CD14-positive monocyte (primary cell): Measurements from ENCODE around the gene C17orf67. TPM values are rescaled to one million over a fixed set of nuclear protein-coding genes. Genes with fewer than 3 reads are reported as not detected.

Source experiments
- DNase-seq, 3 donors: peaks; one replicate each; pipeline ENCODE4 v3.0.0-alpha.2; 2011 to 2022
- H2AFZ ChIP-seq: 2 replicates; pipeline ENCODE4 v1.6.0; 2012; ENCODE audit warnings: mild to moderate bottlenecking, low read depth, low read length, inconsistent platforms; ENCODE audit not compliant: insufficient read depth, poor library complexity, severe bottlenecking
- H3K27ac ChIP-seq, 2 donors: 1 replicate in 1 of 2; 2 replicates in 1 of 2; pipeline ENCODE4 v1.5.1; 2012 to 2013; ENCODE audit warnings: low read length in 2 of 2, control low read depth in 1 of 2, inconsistent platforms in 1 of 2, low read depth in 1 of 2, mild to moderate bottlenecking in 1 of 2
- H3K27me3 ChIP-seq, 2 donors: one replicate each; pipeline versions ENCODE4 v1.6.0 to v1.6.1; 2011 to 2013; ENCODE audit warnings: low read length in 2 of 2; ENCODE audit not compliant: control insufficient read depth in 2 of 2, insufficient read depth in 2 of 2
- H3K36me3 ChIP-seq, 2 donors: replicated peaks in 1 of 2; 1 replicate in 1 of 2; 2 replicates in 1 of 2; pipeline versions ENCODE4 v1.5.1 to v1.6.1; 2012 to 2013; ENCODE audit warnings: low read length in 2 of 2, control low read depth in 1 of 2, inconsistent platforms in 1 of 2, mild to moderate bottlenecking in 1 of 2; ENCODE audit not compliant: insufficient read depth in 2 of 2, control insufficient read depth in 1 of 2
- H3K4me1 ChIP-seq, 2 donors: 1 replicate in 1 of 2; 2 replicates in 1 of 2; pipeline versions ENCODE4 v1.5.1 to v1.6.1; 2012 to 2013; ENCODE audit warnings: low read length in 2 of 2, control low read depth in 1 of 2, inconsistent platforms in 1 of 2, mild to moderate bottlenecking in 1 of 2, moderate library complexity in 1 of 2; ENCODE audit not compliant: insufficient read depth in 2 of 2, control insufficient read depth in 1 of 2
- H3K4me2 ChIP-seq: replicated peaks from 2 replicates; pipeline ENCODE3; 2012; ENCODE audit warnings: low read length, moderate library complexity, mild to moderate bottlenecking; ENCODE audit not compliant: poor library complexity, severe bottlenecking; ENCODE audit errors: extremely low read depth
- H3K4me3 ChIP-seq, 3 experiments: fragments of 200-600 bp in 1 of 3; sonication (generic) in 1 of 3; replicated peaks in 1 of 3; 1 replicate in 2 of 3; 2 replicates in 1 of 3; pipeline ENCODE4 v1.5.1; 2011 to 2013; ENCODE audit warnings: low read length in 3 of 3, mild to moderate bottlenecking in 3 of 3, control low read depth in 2 of 3, low read depth in 2 of 3, inconsistent platforms in 1 of 3, moderate library complexity in 1 of 3
- H3K79me2 ChIP-seq: 2 replicates; pipeline ENCODE4 v1.6.0; 2012; ENCODE audit warnings: mild to moderate bottlenecking, control low read depth, inconsistent platforms, low read length, moderate library complexity; ENCODE audit not compliant: insufficient read depth
- H3K9ac ChIP-seq: 2 replicates; pipeline ENCODE4 v1.6.0; 2017; ENCODE audit warnings: low read length, mild to moderate bottlenecking; ENCODE audit not compliant: insufficient read depth, poor library complexity, severe bottlenecking
- H3K9me3 ChIP-seq, 2 donors: replicated peaks in 1 of 2; 1 replicate in 1 of 2; 2 replicates in 1 of 2; pipeline versions ENCODE4 v1.5.1 to v1.6.1; 2012 to 2013; ENCODE audit warnings: low read length in 2 of 2, control low read depth in 1 of 2; ENCODE audit not compliant: control insufficient read depth in 1 of 2, insufficient read depth in 1 of 2
- H4K20me1 ChIP-seq: 2 replicates; pipeline ENCODE4 v1.6.0; 2012; ENCODE audit warnings: mild to moderate bottlenecking, low read length, control low read depth, moderate library complexity; ENCODE audit not compliant: insufficient read depth
- H3K27ac Mint-ChIP-seq, 7 donors: one replicate each; pipeline ENCODE4 v1.8.0; 2020; ENCODE audit warnings: mild to moderate bottlenecking in 7 of 7, mixed read lengths in 7 of 7, moderate library complexity in 6 of 7, inconsistent platforms in 2 of 7
- H3K27me3 Mint-ChIP-seq, 3 donors: one replicate each; pipeline ENCODE4 v1.8.0; 2021 to 2022; ENCODE audit warnings: low read depth in 3 of 3, mild to moderate bottlenecking in 3 of 3, mixed read lengths in 3 of 3, moderate library complexity in 3 of 3, inconsistent platforms in 1 of 3
- H3K36me3 Mint-ChIP-seq, 2 donors: one replicate each; pipeline ENCODE4 v1.8.0; 2020; ENCODE audit warnings: mixed read lengths in 2 of 2, inconsistent platforms in 1 of 2, mild to moderate bottlenecking in 1 of 2
- H3K4me1 Mint-ChIP-seq: one replicate; pipeline ENCODE4 v1.8.0; 2020; ENCODE audit warnings: mild to moderate bottlenecking, mixed read lengths
- H3K4me3 Mint-ChIP-seq, 2 donors: one replicate each; pipeline ENCODE4 v1.8.0; 2020; ENCODE audit warnings: mild to moderate bottlenecking in 2 of 2, mixed read lengths in 2 of 2, moderate library complexity in 1 of 2
- H3K9me3 Mint-ChIP-seq, 7 donors: one replicate each; pipeline ENCODE4 v1.8.0; 2020 to 2022; ENCODE audit warnings: mixed read lengths in 7 of 7, mild to moderate bottlenecking in 6 of 7, moderate library complexity in 6 of 7, inconsistent platforms in 2 of 7
- CTCF ChIP-seq: fragments of 200-600 bp; IDR thresholded peaks from one replicate; pipeline ENCODE4 v1.8.0; 2022; ENCODE audit warnings: antibody characterized with exemption, mild to moderate bottlenecking
- WGBS: methylation state at CpG from one replicate; pipeline ENCODE4 v1.1.5; 2013; ENCODE audit warnings: missing lambda C conversion rate; ENCODE audit not compliant: insufficient coverage; 5-methylcytosine and 5-hydroxymethylcytosine counted together
- intact Hi-C, 2 donors: fragments of 100-400 bp; cut with micrococcal nuclease; formaldehyde crosslinking; loops; one replicate each; pipeline versions ENCODE4 v1.15.0 to v1.15.1; 2023
- polyA plus RNA-seq, 3 donors: library from polyadenylated mRNA; depleted of rRNA in 1 of 3; unstranded in 2 of 3; stranded (reverse) in 1 of 3; fragments of 300-500 nt in 2 of 3; fragments of >200 nt in 1 of 3; fragmentation: Illumina TruSeq in 2 of 3; gene quantifications; 1 replicate in 2 of 3; 2 replicates in 1 of 3; pipeline ENCODE4 v1.2.3, GENCODE V29; 2012 to 2021

Gene C17orf67
- polyA plus RNA-seq, 3 donors: 0.56 to 0.57 (median 0.56) TPM

- H3K36me3 Mint-ChIP-seq: peaks cover 11 to 16% of the 10 kb centered on the region in 2 donors
- peaks cover 10% of the 10 kb centered on the region for H4K20me1 ChIP-seq
- no peaks in the 10 kb centered on the region for H3K79me2 ChIP-seq
- peaks cover 47% of the 10 kb centered on the region for H3K4me1 Mint-ChIP-seq
- no peak overlapping the region for H3K4me3 ChIP-seq
- H3K27me3 ChIP-seq: no peaks in the 10 kb centered on the region
- no peaks in the 10 kb centered on the region for H3K27me3 Mint-ChIP-seq
- no peak for TF ChIP-seq CTCF
- H3K27ac Mint-ChIP-seq: no peak overlapping the region
- peaks cover 36 to 54% of the 10 kb centered on the region in 2 donors for H3K4me1 ChIP-seq
- intact Hi-C loops: no loop called here
- WGBS: 91% methylated on average over 6 of the region's 7 CpGs
- DNase-seq: no peak
- no peaks in the 10 kb centered on the region for H3K36me3 ChIP-seq
- peaks cover 0 to 14% of the 10 kb centered on the region in 2 donors for H3K9me3 ChIP-seq
- no peak overlapping the region for H3K9ac ChIP-seq
- H3K4me2 ChIP-seq: no peak overlapping the region
- H3K4me3 Mint-ChIP-seq: no peak overlapping the region
- H3K9me3 Mint-ChIP-seq: peaks cover 5 to 20% (median 16%) of the 10 kb centered on the region in 7 donors
- H2AFZ ChIP-seq: no peak overlapping the region
- no peak overlapping the region for H3K27ac ChIP-seq
Observed at GRCh38 chr17:56879280-56879679, 45.6 kb upstream of the C17orf67 start.

GRCh38 chr17:56876766-56877179, 43.1 kb upstream of the C17orf67 start:
- Mint-ChIP-seq H3K27ac (peak overlapping the region in 1 of 7 donors; percentile 2), H3K27me3 (peaks cover 0 to 6% (median 2%) of the 10 kb centered on the region in 3 donors), H3K4me1 (peaks cover 27% of the 10 kb centered on the region), H3K36me3 (peaks cover 2 to 10% of the 10 kb centered on the region in 2 donors), H3K9me3 (peaks cover 5 to 20% (median 16%) of the 10 kb centered on the region in 7 donors), H3K4me3 (no peak overlapping the region)
- DNase-seq: no peak
- WGBS: 67% methylated on average over 1 of the region's 7 CpGs
- Histone ChIP-seq H3K9ac (no peak overlapping the region), H3K4me3 (no peak overlapping the region), H3K36me3 (no peaks in the 10 kb centered on the region), H2AFZ (no peak overlapping the region), H3K9me3 (peaks cover 0 to 14% of the 10 kb centered on the region in 2 donors), H3K4me2 (no peak overlapping the region), H4K20me1 (no peaks in the 10 kb centered on the region), H3K79me2 (no peaks in the 10 kb centered on the region), H3K4me1 (peaks cover 26 to 32% of the 10 kb centered on the region in 2 donors), H3K27me3 (no peaks in the 10 kb centered on the region), H3K27ac (no peak overlapping the region)
- intact Hi-C loops: no loop called here
- TF ChIP-seq CTCF: no peak
